CD14-positive monocyte (primary cell): Measurements from ENCODE around the gene UCHL1. TPM values are rescaled to one million over a fixed set of nuclear protein-coding genes. Genes with fewer than 3 reads are reported as not detected.

Experiments used
- DNase-seq, 3 donors: peaks; one replicate each; pipeline ENCODE4 v3.0.0-alpha.2; 2011 to 2022
- H2AFZ ChIP-seq: 2 replicates; pipeline ENCODE4 v1.6.0; 2012; ENCODE audit warnings: mild to moderate bottlenecking, low read depth, low read length, inconsistent platforms; ENCODE audit not compliant: insufficient read depth, poor library complexity, severe bottlenecking
- H3K27ac ChIP-seq, 2 donors: 1 replicate in 1 of 2; 2 replicates in 1 of 2; pipeline ENCODE4 v1.5.1; 2012 to 2013; ENCODE audit warnings: low read length in 2 of 2, control low read depth in 1 of 2, inconsistent platforms in 1 of 2, low read depth in 1 of 2, mild to moderate bottlenecking in 1 of 2
- H3K27me3 ChIP-seq, 2 donors: one replicate each; pipeline versions ENCODE4 v1.6.0 to v1.6.1; 2011 to 2013; ENCODE audit warnings: low read length in 2 of 2; ENCODE audit not compliant: control insufficient read depth in 2 of 2, insufficient read depth in 2 of 2
- H3K36me3 ChIP-seq, 2 donors: replicated peaks in 1 of 2; 1 replicate in 1 of 2; 2 replicates in 1 of 2; pipeline versions ENCODE4 v1.5.1 to v1.6.1; 2012 to 2013; ENCODE audit warnings: low read length in 2 of 2, control low read depth in 1 of 2, inconsistent platforms in 1 of 2, mild to moderate bottlenecking in 1 of 2; ENCODE audit not compliant: insufficient read depth in 2 of 2, control insufficient read depth in 1 of 2
- H3K4me1 ChIP-seq, 2 donors: 1 replicate in 1 of 2; 2 replicates in 1 of 2; pipeline versions ENCODE4 v1.5.1 to v1.6.1; 2012 to 2013; ENCODE audit warnings: low read length in 2 of 2, control low read depth in 1 of 2, inconsistent platforms in 1 of 2, mild to moderate bottlenecking in 1 of 2, moderate library complexity in 1 of 2; ENCODE audit not compliant: insufficient read depth in 2 of 2, control insufficient read depth in 1 of 2
- H3K4me2 ChIP-seq: replicated peaks from 2 replicates; pipeline ENCODE3; 2012; ENCODE audit warnings: low read length, moderate library complexity, mild to moderate bottlenecking; ENCODE audit not compliant: poor library complexity, severe bottlenecking; ENCODE audit errors: extremely low read depth
- H3K4me3 ChIP-seq, 3 experiments: fragments of 200-600 bp in 1 of 3; sonication (generic) in 1 of 3; replicated peaks in 1 of 3; 1 replicate in 2 of 3; 2 replicates in 1 of 3; pipeline ENCODE4 v1.5.1; 2011 to 2013; ENCODE audit warnings: low read length in 3 of 3, mild to moderate bottlenecking in 3 of 3, control low read depth in 2 of 3, low read depth in 2 of 3, inconsistent platforms in 1 of 3, moderate library complexity in 1 of 3
- H3K79me2 ChIP-seq: 2 replicates; pipeline ENCODE4 v1.6.0; 2012; ENCODE audit warnings: mild to moderate bottlenecking, control low read depth, inconsistent platforms, low read length, moderate library complexity; ENCODE audit not compliant: insufficient read depth
- H3K9ac ChIP-seq: 2 replicates; pipeline ENCODE4 v1.6.0; 2017; ENCODE audit warnings: low read length, mild to moderate bottlenecking; ENCODE audit not compliant: insufficient read depth, poor library complexity, severe bottlenecking
- H3K9me3 ChIP-seq, 2 donors: replicated peaks in 1 of 2; 1 replicate in 1 of 2; 2 replicates in 1 of 2; pipeline versions ENCODE4 v1.5.1 to v1.6.1; 2012 to 2013; ENCODE audit warnings: low read length in 2 of 2, control low read depth in 1 of 2; ENCODE audit not compliant: control insufficient read depth in 1 of 2, insufficient read depth in 1 of 2
- H4K20me1 ChIP-seq: 2 replicates; pipeline ENCODE4 v1.6.0; 2012; ENCODE audit warnings: mild to moderate bottlenecking, low read length, control low read depth, moderate library complexity; ENCODE audit not compliant: insufficient read depth
- H3K27ac Mint-ChIP-seq, 7 donors: one replicate each; pipeline ENCODE4 v1.8.0; 2020; ENCODE audit warnings: mild to moderate bottlenecking in 7 of 7, mixed read lengths in 7 of 7, moderate library complexity in 6 of 7, inconsistent platforms in 2 of 7
- H3K27me3 Mint-ChIP-seq, 3 donors: one replicate each; pipeline ENCODE4 v1.8.0; 2021 to 2022; ENCODE audit warnings: low read depth in 3 of 3, mild to moderate bottlenecking in 3 of 3, mixed read lengths in 3 of 3, moderate library complexity in 3 of 3, inconsistent platforms in 1 of 3
- H3K36me3 Mint-ChIP-seq, 2 donors: one replicate each; pipeline ENCODE4 v1.8.0; 2020; ENCODE audit warnings: mixed read lengths in 2 of 2, inconsistent platforms in 1 of 2, mild to moderate bottlenecking in 1 of 2
- H3K4me1 Mint-ChIP-seq: one replicate; pipeline ENCODE4 v1.8.0; 2020; ENCODE audit warnings: mild to moderate bottlenecking, mixed read lengths
- H3K4me3 Mint-ChIP-seq, 2 donors: one replicate each; pipeline ENCODE4 v1.8.0; 2020; ENCODE audit warnings: mild to moderate bottlenecking in 2 of 2, mixed read lengths in 2 of 2, moderate library complexity in 1 of 2
- H3K9me3 Mint-ChIP-seq, 7 donors: one replicate each; pipeline ENCODE4 v1.8.0; 2020 to 2022; ENCODE audit warnings: mixed read lengths in 7 of 7, mild to moderate bottlenecking in 6 of 7, moderate library complexity in 6 of 7, inconsistent platforms in 2 of 7
- WGBS: methylation state at CpG from one replicate; pipeline ENCODE4 v1.1.5; 2013; ENCODE audit warnings: missing lambda C conversion rate; ENCODE audit not compliant: insufficient coverage; 5-methylcytosine and 5-hydroxymethylcytosine counted together
- intact Hi-C, 2 donors: fragments of 100-400 bp; cut with micrococcal nuclease; formaldehyde crosslinking; loops; one replicate each; pipeline versions ENCODE4 v1.15.0 to v1.15.1; 2023
- polyA plus RNA-seq, 3 donors: library from polyadenylated mRNA; depleted of rRNA in 1 of 3; unstranded in 2 of 3; stranded (reverse) in 1 of 3; fragments of 300-500 nt in 2 of 3; fragments of >200 nt in 1 of 3; fragmentation: Illumina TruSeq in 2 of 3; gene quantifications; 1 replicate in 2 of 3; 2 replicates in 1 of 3; pipeline ENCODE4 v1.2.3, GENCODE V29; 2012 to 2021
- TF ChIP-seq, protein P1 (sequence below): fragments of 200-600 bp; IDR thresholded peaks from one replicate; pipeline ENCODE4 v1.8.0; 2022; ENCODE audit warnings: antibody characterized with exemption, mild to moderate bottlenecking

Gene UCHL1
- polyA plus RNA-seq, 3 donors: not detected

- no CpG with 5 or more reads among the region's 3 CpGs for WGBS
- Histone ChIP-seq H4K20me1 (no peaks in the 10 kb centered on the region), H3K4me1 (no peaks in the 10 kb centered on the region), H2AFZ (no peak overlapping the region), H3K36me3 (no peaks in the 10 kb centered on the region), H3K9ac (no peak overlapping the region), H3K4me3 (no peak overlapping the region), H3K9me3 (no peaks in the 10 kb centered on the region), H3K79me2 (no peaks in the 10 kb centered on the region), H3K4me2 (no peak overlapping the region), H3K27me3 (no peaks in the 10 kb centered on the region), H3K27ac (no peak overlapping the region)
- Mint-ChIP-seq H3K4me3 (no peak overlapping the region), H3K4me1 (peaks cover 5% of the 10 kb centered on the region), H3K27ac (no peak overlapping the region), H3K36me3 (no peaks in the 10 kb centered on the region), H3K9me3 (peaks cover 0 to 2% (median 0%) of the 10 kb centered on the region in 7 donors), H3K27me3 (peaks cover 2 to 10% (median 6%) of the 10 kb centered on the region in 3 donors)
- DNase-seq: no peak
- intact Hi-C loops: no loop called here
- TF ChIP-seq, protein P1, sequence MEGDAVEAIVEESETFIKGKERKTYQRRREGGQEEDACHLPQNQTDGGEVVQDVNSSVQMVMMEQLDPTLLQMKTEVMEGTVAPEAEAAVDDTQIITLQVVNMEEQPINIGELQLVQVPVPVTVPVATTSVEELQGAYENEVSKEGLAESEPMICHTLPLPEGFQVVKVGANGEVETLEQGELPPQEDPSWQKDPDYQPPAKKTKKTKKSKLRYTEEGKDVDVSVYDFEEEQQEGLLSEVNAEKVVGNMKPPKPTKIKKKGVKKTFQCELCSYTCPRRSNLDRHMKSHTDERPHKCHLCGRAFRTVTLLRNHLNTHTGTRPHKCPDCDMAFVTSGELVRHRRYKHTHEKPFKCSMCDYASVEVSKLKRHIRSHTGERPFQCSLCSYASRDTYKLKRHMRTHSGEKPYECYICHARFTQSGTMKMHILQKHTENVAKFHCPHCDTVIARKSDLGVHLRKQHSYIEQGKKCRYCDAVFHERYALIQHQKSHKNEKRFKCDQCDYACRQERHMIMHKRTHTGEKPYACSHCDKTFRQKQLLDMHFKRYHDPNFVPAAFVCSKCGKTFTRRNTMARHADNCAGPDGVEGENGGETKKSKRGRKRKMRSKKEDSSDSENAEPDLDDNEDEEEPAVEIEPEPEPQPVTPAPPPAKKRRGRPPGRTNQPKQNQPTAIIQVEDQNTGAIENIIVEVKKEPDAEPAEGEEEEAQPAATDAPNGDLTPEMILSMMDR: no peak
Measured at GRCh38 chr4:41232856-41233255, 23.9 kb upstream of the UCHL1 start.

DNA sequence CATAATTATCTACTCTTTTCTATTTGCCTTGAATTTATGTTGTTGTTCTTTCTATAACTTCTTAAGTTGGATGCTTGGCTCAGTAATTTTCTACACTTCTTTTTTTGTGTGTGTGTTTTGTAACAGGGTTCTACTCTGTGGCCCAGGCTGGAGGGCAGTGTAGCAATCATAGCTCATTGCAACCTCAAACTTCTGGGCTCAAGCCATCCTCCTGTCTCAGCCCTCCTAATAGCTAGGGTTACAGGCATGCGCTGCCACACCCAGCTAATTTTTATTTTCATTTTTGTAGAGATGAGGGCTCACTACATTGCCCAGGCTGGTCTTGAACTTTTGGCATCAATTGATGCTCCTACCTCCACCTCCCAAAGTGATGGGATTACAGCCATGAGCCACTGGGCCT is 20.7 kb upstream of the UCHL1 start:
- Histone ChIP-seq H3K36me3 (no peaks in the 10 kb centered on the region), H3K9me3 (no peaks in the 10 kb centered on the region), H4K20me1 (no peaks in the 10 kb centered on the region), H3K79me2 (no peaks in the 10 kb centered on the region), H3K27me3 (no peaks in the 10 kb centered on the region), H2AFZ (no peak overlapping the region), H3K4me2 (no peak overlapping the region), H3K4me3 (no peak overlapping the region), H3K4me1 (no peaks in the 10 kb centered on the region), H3K9ac (no peak overlapping the region), H3K27ac (no peak overlapping the region)
- Mint-ChIP-seq H3K27ac (no peak overlapping the region), H3K27me3 (peaks cover 4 to 6% (median 4%) of the 10 kb centered on the region in 3 donors), H3K36me3 (no peaks in the 10 kb centered on the region), H3K4me1 (peaks cover 5% of the 10 kb centered on the region), H3K4me3 (no peak overlapping the region), H3K9me3 (peaks cover 0 to 2% (median 0%) of the 10 kb centered on the region in 7 donors)
- TF ChIP-seq, protein P1: no peak
- no CpG with 5 or more reads among the region's 1 CpG for WGBS
- no peak for DNase-seq
- intact Hi-C loops: no loop called here
